ENCODE data around the gene CRY2.

- TF ChIP-seq CTCF (IDR thresholded peaks at IDR 0.05) (no peak), POLR2AphosphoS5 (IDR thresholded peaks at IDR 0.05) (no peak), POLR2A (IDR thresholded peaks at IDR 0.05) (no peak)
Measured at GRCh38 chr11:45928535-45929215, 81.4 kb downstream of the CRY2 start.
